H9 (cell line): Measurements from ENCODE around the gene DGKG. TPM values are rescaled to one million over a fixed set of nuclear protein-coding genes. Genes with fewer than 3 reads are reported as not detected.

Experiments
- DNase-seq: peaks from one replicate; pipeline ENCODE4 v3.0.0-alpha.2; 2017
- H2AFZ ChIP-seq: one replicate; pipeline ENCODE4 v1.6.1; 2013; ENCODE audit warnings: mild to moderate bottlenecking, low read length, control low read depth, moderate library complexity
- H2AK5ac ChIP-seq: 2 replicates; pipeline ENCODE4 v1.6.1; 2013; ENCODE audit warnings: low read length, control low read depth, mixed read lengths; ENCODE audit not compliant: insufficient read length
- H2BK120ac ChIP-seq: one replicate; pipeline ENCODE4 v1.6.1; 2013; ENCODE audit warnings: low read depth, mild to moderate bottlenecking, low read length, control low read depth, inconsistent platforms; ENCODE audit not compliant: poor library complexity, severe bottlenecking
- H2BK12ac ChIP-seq: 2 replicates; pipeline ENCODE4 v1.6.1; 2013; ENCODE audit warnings: low read length, control low read depth, mixed read lengths, low read depth; ENCODE audit not compliant: insufficient read length
- H2BK15ac ChIP-seq: 2 replicates; pipeline ENCODE4 v1.6.1; 2013; ENCODE audit warnings: low read depth, low read length, control low read depth
- H2BK20ac ChIP-seq: one replicate; pipeline ENCODE4 v1.6.1; 2013; ENCODE audit warnings: low read depth, mild to moderate bottlenecking, low read length, control low read depth, inconsistent platforms; ENCODE audit not compliant: poor library complexity, severe bottlenecking
- H2BK5ac ChIP-seq: 2 replicates; pipeline ENCODE4 v1.6.1; 2013; ENCODE audit warnings: low read length, control low read depth, mixed read lengths; ENCODE audit not compliant: insufficient read length
- H3K14ac ChIP-seq: 2 replicates; pipeline ENCODE4 v1.6.1; 2013; ENCODE audit warnings: low read length, control low read depth; ENCODE audit not compliant: insufficient read depth
- H3K18ac ChIP-seq: 2 replicates; pipeline ENCODE4 v1.6.1; 2013; ENCODE audit warnings: low read depth, mild to moderate bottlenecking, mixed read lengths, low read length, control low read depth; ENCODE audit not compliant: insufficient read length
- H3K23ac ChIP-seq: 2 replicates; pipeline ENCODE4 v1.6.1; 2013; ENCODE audit warnings: low read length, control low read depth, mixed read lengths, low read depth; ENCODE audit not compliant: insufficient read length
- H3K23me2 ChIP-seq: 2 replicates; pipeline ENCODE4 v1.6.1; 2013; ENCODE audit warnings: low read depth, mild to moderate bottlenecking, mixed read lengths, low read length, control low read depth; ENCODE audit not compliant: insufficient read length, poor library complexity, severe bottlenecking
- H3K27ac ChIP-seq: 2 replicates; pipeline ENCODE4 v1.5.1; 2013; ENCODE audit warnings: low read length, control low read depth, mixed read lengths, low read depth; ENCODE audit not compliant: insufficient read length
- H3K27me3 ChIP-seq: 2 replicates; pipeline ENCODE4 v1.6.1; 2013; ENCODE audit warnings: low read length, control low read depth, inconsistent platforms; ENCODE audit not compliant: insufficient read depth
- H3K4ac ChIP-seq: 2 replicates; pipeline ENCODE4 v1.6.1; 2013; ENCODE audit warnings: low read depth, mild to moderate bottlenecking, control low read depth, inconsistent platforms, low read length, moderate library complexity
- H3K4me1 ChIP-seq: 2 replicates; pipeline ENCODE4 v1.6.1; 2013; ENCODE audit warnings: low read length, control low read depth, inconsistent platforms; ENCODE audit not compliant: insufficient read depth
- H3K4me2 ChIP-seq: 2 replicates; pipeline ENCODE4 v1.6.1; 2013; ENCODE audit warnings: low read length, control low read depth, mixed read lengths; ENCODE audit not compliant: insufficient read length, insufficient read depth
- H3K56ac ChIP-seq: 2 replicates; pipeline ENCODE4 v1.6.1; 2013; ENCODE audit warnings: low read depth, mild to moderate bottlenecking, mixed read lengths, low read length, control low read depth; ENCODE audit not compliant: insufficient read length
- H3K79me1 ChIP-seq: 2 replicates; pipeline ENCODE4 v1.6.1; 2013; ENCODE audit warnings: low read depth, mild to moderate bottlenecking, moderate library complexity, low read length, control low read depth, inconsistent platforms; ENCODE audit not compliant: insufficient read depth, poor library complexity, severe bottlenecking
- H3K79me2 ChIP-seq: 2 replicates; pipeline ENCODE4 v1.6.1; 2013; ENCODE audit warnings: low read length, control low read depth, inconsistent platforms; ENCODE audit not compliant: insufficient read depth
- H3K9ac ChIP-seq: 2 replicates; pipeline ENCODE4 v1.6.1; 2013; ENCODE audit warnings: low read length, control low read depth, mixed read lengths; ENCODE audit not compliant: insufficient read length; ENCODE audit errors: extremely low read depth
- H3K9me3 ChIP-seq: one replicate; pipeline ENCODE4 v1.6.1; 2013; ENCODE audit warnings: low read depth, low read length, inconsistent platforms; ENCODE audit not compliant: control insufficient read depth
- H3T11ph ChIP-seq: one replicate; pipeline ENCODE4 v1.6.1; 2013; ENCODE audit warnings: mild to moderate bottlenecking, low read length, control low read depth, inconsistent platforms
- H4K20me1 ChIP-seq: one replicate; pipeline ENCODE4 v1.6.1; 2013; ENCODE audit not compliant: control insufficient read depth, insufficient read length, insufficient read depth
- H4K5ac ChIP-seq: 2 replicates; pipeline ENCODE4 v1.6.1; 2013; ENCODE audit warnings: low read depth, mild to moderate bottlenecking, mixed read lengths, low read length, control low read depth; ENCODE audit not compliant: insufficient read length
- H4K8ac ChIP-seq: replicated peaks from 2 replicates; pipeline ENCODE4 v1.6.1; 2013; ENCODE audit warnings: low read length, control low read depth, mixed read lengths, low read depth; ENCODE audit not compliant: insufficient read length
- H4K91ac ChIP-seq: 2 replicates; pipeline ENCODE4 v1.6.1; 2013; ENCODE audit warnings: low read depth, mild to moderate bottlenecking, moderate library complexity, mixed read lengths, low read length, control low read depth; ENCODE audit not compliant: insufficient read length
- H3K27ac Mint-ChIP-seq, 3 experiments: 2 replicates in 2 of 3; 3 replicates in 1 of 3; pipeline ENCODE4 v1.8.0; 2020 to 2021; ENCODE audit warnings: mixed read lengths in 3 of 3, mild to moderate bottlenecking in 1 of 3, moderate library complexity in 1 of 3
- H3K27me3 Mint-ChIP-seq: 2 replicates; pipeline ENCODE4 v1.8.0; 2021; ENCODE audit warnings: low read depth, mild to moderate bottlenecking, moderate library complexity, mixed read lengths
- H3K36me3 Mint-ChIP-seq, 3 experiments: 2 replicates in 2 of 3; 3 replicates in 1 of 3; pipeline ENCODE4 v1.8.0; 2020 to 2021; ENCODE audit warnings: low read depth in 3 of 3, mixed read lengths in 3 of 3; ENCODE audit not compliant: insufficient read depth in 1 of 3
- H3K4me1 Mint-ChIP-seq, 2 experiments: 2 replicates each; pipeline ENCODE4 v1.8.0; 2020; ENCODE audit warnings: mixed read lengths in 2 of 2
- H3K4me3 Mint-ChIP-seq, 2 experiments: 2 replicates in 1 of 2; 3 replicates in 1 of 2; pipeline ENCODE4 v1.8.0; 2020 to 2021; ENCODE audit warnings: mild to moderate bottlenecking in 2 of 2, mixed read lengths in 2 of 2, moderate library complexity in 1 of 2
- H3K9me3 Mint-ChIP-seq, 2 experiments: 2 replicates in 1 of 2; 3 replicates in 1 of 2; pipeline ENCODE4 v1.8.0; 2020; ENCODE audit warnings: mild to moderate bottlenecking in 2 of 2, mixed read lengths in 2 of 2, moderate library complexity in 1 of 2
- WGBS: extraction: QIAGEN DNeasy Blood & Tissue Kit; methylation state at CpG from one replicate; pipeline ENCODE4 v1.1.7; 2013; ENCODE audit warnings: missing lambda C conversion rate, low lambda C conversion rate, mixed read lengths; ENCODE audit not compliant: insufficient read length; ENCODE audit errors: extremely low coverage; 5-methylcytosine and 5-hydroxymethylcytosine counted together
- total RNA-seq: library from RNA; stranded (reverse); gene quantifications from 2 replicates; pipeline ENCODE4 v1.2.1, GENCODE V29; 2021
- TF ChIP-seq, protein P1 (sequence below): fragments of 200-600 bp; sonication (generic); conservative IDR thresholded peaks from 3 replicates; pipeline ENCODE4 v1.8.0; 2021; ENCODE audit warnings: antibody characterized with exemption, mild to moderate bottlenecking

The DGKG gene
- total RNA-seq, 1 experiment from 2014 or later, result not detected

DNA sequence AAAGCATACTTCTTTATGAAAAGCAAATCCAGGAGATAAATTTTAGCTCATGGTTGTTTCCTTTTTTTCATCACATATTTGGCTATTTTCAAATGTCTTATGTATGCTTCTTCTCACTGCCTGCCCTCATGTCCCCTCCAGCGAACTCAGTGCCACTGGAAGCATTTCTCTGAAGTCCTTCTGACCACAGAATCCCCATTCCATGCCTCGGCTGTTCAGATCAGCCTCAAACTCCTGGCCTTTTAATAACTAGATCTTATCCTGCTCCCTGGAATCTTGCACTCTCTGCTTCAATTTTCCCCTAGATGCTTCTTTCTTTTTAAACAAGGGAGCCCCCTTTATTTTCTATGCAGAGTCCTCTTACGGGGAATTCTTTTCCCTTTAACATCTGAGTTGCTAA is 263.3 kb downstream of the DGKG start:
- Histone ChIP-seq H2BK5ac (no peak overlapping the region), H3K27me3 (peaks cover 3% of the 10 kb centered on the region; the same call in 1 of the 2 replicates), H3K4me2 (peak overlapping the region; percentile 97), H2BK15ac (no peak overlapping the region), H3K23me2 (peaks cover 4% of the 10 kb centered on the region), H3K23ac (no peak overlapping the region), H4K5ac (no peak overlapping the region), H3K79me1 (no peaks in the 10 kb centered on the region), H3K9me3 (no peaks in the 10 kb centered on the region), H3K4ac (no peak overlapping the region), H2BK20ac (no peak overlapping the region), H3K18ac (no peak overlapping the region), H3K56ac (no peak overlapping the region), H3K79me2 (no peaks in the 10 kb centered on the region), H2BK120ac (no peak overlapping the region), H4K91ac (no peak overlapping the region), H4K20me1 (no peaks in the 10 kb centered on the region), H3K4me1 (peaks cover 6% of the 10 kb centered on the region; the same call in 1 of the 2 replicates), H2BK12ac (no peak overlapping the region), H2AFZ (no peak overlapping the region), H3T11ph (no peak overlapping the region), H3K27ac (no peak overlapping the region), H3K14ac (no peak overlapping the region), H3K9ac (no peak overlapping the region), H4K8ac (no peak overlapping the region), H2AK5ac (no peak overlapping the region)
- peak overlapping the region; percentile 61 to 86; a peak in 4 of 5 replicates for H3K4me3 Mint-ChIP-seq
- TF ChIP-seq, protein P1, sequence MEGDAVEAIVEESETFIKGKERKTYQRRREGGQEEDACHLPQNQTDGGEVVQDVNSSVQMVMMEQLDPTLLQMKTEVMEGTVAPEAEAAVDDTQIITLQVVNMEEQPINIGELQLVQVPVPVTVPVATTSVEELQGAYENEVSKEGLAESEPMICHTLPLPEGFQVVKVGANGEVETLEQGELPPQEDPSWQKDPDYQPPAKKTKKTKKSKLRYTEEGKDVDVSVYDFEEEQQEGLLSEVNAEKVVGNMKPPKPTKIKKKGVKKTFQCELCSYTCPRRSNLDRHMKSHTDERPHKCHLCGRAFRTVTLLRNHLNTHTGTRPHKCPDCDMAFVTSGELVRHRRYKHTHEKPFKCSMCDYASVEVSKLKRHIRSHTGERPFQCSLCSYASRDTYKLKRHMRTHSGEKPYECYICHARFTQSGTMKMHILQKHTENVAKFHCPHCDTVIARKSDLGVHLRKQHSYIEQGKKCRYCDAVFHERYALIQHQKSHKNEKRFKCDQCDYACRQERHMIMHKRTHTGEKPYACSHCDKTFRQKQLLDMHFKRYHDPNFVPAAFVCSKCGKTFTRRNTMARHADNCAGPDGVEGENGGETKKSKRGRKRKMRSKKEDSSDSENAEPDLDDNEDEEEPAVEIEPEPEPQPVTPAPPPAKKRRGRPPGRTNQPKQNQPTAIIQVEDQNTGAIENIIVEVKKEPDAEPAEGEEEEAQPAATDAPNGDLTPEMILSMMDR, result no peak
- H3K36me3 Mint-ChIP-seq, result peaks cover 0 to 21% (median 0%) of the 10 kb centered on the region in 3 experiments; a peak in 2 of 7 replicates
- WGBS, result no CpG with 5 or more reads among the region's 3 CpGs
- no peak for DNase-seq
- no peaks in the 10 kb centered on the region for H3K9me3 Mint-ChIP-seq
- H3K27ac Mint-ChIP-seq, result peak overlapping the region in 1 of 3 experiments; percentile 1; a peak in 1 of 7 replicates
- peaks cover 37 to 38% of the 10 kb centered on the region in 2 experiments for H3K4me1 Mint-ChIP-seq
- H3K27me3 Mint-ChIP-seq, result peaks cover 92% of the 10 kb centered on the region
